Naive thymus-derived CD4-positive, alpha-beta T cell (primary cell): ENCODE results near the gene LPCAT3. TPM values are rescaled to one million over a fixed set of nuclear protein-coding genes. Genes with fewer than 3 reads are reported as not detected.
"Not testable (repeated sequence)": the region's sequence is repeated elsewhere in the genome, so short reads cannot be mapped to it uniquely, and the experiment has no call there.

Source experiments
- ATAC-seq: fragments of 150-1000 bp; cut with Tn5 transposase; 2 replicates; pipeline ENCODE4 v1.10.0; 2021; ENCODE audit warnings: mild to moderate bottlenecking, moderate library complexity
- CTCF ChIA-PET: fragments of 350-600 bp; sonication (Branson Sonifier 250); formaldehyde crosslinking; loops from one replicate; lab custom pipeline; 2021; ENCODE audit warnings: antibody characterized with exemption; lab: Charles Lee
- POLR2A ChIA-PET: fragments of 350-600 bp; sonication (Branson Sonifier 250); formaldehyde crosslinking; loops from one replicate; lab custom pipeline; 2021; ENCODE audit warnings: antibody characterized with exemption, inconsistent platforms; lab: Charles Lee
- DNase-seq, 9 donors: peaks; one replicate each; pipeline versions ENCODE4 v3.0.0 to v3.0.0-alpha.2; 2020 to 2022; ENCODE audit warnings: mixed read lengths in 1 of 9
- H3K27ac ChIP-seq: one replicate; pipeline ENCODE4 v1.7.0; 2013; ENCODE audit warnings: mild to moderate bottlenecking, low read depth, low read length, moderate library complexity
- H3K27me3 ChIP-seq, 2 donors: one replicate each; pipeline ENCODE4 v1.7.0; 2013; ENCODE audit warnings: low read length in 2 of 2, mild to moderate bottlenecking in 2 of 2, moderate library complexity in 2 of 2; ENCODE audit not compliant: control insufficient read depth in 2 of 2, insufficient read depth in 2 of 2
- H3K36me3 ChIP-seq, 3 experiments: 1 replicate in 2 of 3; 2 replicates in 1 of 3; pipeline ENCODE4 v1.7.0; 2013; ENCODE audit warnings: low read length in 3 of 3, mild to moderate bottlenecking in 3 of 3, moderate library complexity in 1 of 3; ENCODE audit not compliant: insufficient read depth in 3 of 3, control insufficient read depth in 2 of 3
- H3K4me1 ChIP-seq, 2 donors: one replicate each; pipeline ENCODE4 v1.7.0; 2013; ENCODE audit warnings: low read length in 2 of 2, mild to moderate bottlenecking in 2 of 2, moderate library complexity in 1 of 2; ENCODE audit not compliant: control insufficient read depth in 2 of 2, insufficient read depth in 2 of 2
- H3K4me3 ChIP-seq: 2 replicates; pipeline ENCODE4 v1.7.0; 2013; ENCODE audit warnings: mild to moderate bottlenecking, low read length
- H3K9me3 ChIP-seq, 3 experiments: 1 replicate in 2 of 3; 2 replicates in 1 of 3; pipeline ENCODE4 v1.7.0; 2013; ENCODE audit warnings: low read length in 3 of 3; ENCODE audit not compliant: control insufficient read depth in 2 of 3
- H3K27ac Mint-ChIP-seq, 9 donors: one replicate each; pipeline ENCODE4 v1.8.0; 2020 to 2022; ENCODE audit warnings: mixed read lengths in 9 of 9, mild to moderate bottlenecking in 8 of 9, moderate library complexity in 5 of 9, inconsistent platforms in 2 of 9
- H3K27me3 Mint-ChIP-seq, 5 donors: one replicate each; pipeline ENCODE4 v1.8.0; 2021 to 2022; ENCODE audit warnings: mixed read lengths in 5 of 5, mild to moderate bottlenecking in 1 of 5
- H3K36me3 Mint-ChIP-seq, 5 donors: one replicate each; pipeline ENCODE4 v1.8.0; 2020 to 2022; ENCODE audit warnings: mixed read lengths in 5 of 5, mild to moderate bottlenecking in 3 of 5, inconsistent platforms in 1 of 5
- H3K4me1 Mint-ChIP-seq, 7 donors: one replicate each; pipeline ENCODE4 v1.8.0; 2020 to 2022; ENCODE audit warnings: mixed read lengths in 7 of 7, mild to moderate bottlenecking in 3 of 7, inconsistent platforms in 1 of 7
- H3K4me3 Mint-ChIP-seq, 10 donors: one replicate each; pipeline ENCODE4 v1.8.0; 2020 to 2022; ENCODE audit warnings: mild to moderate bottlenecking in 10 of 10, mixed read lengths in 10 of 10, moderate library complexity in 6 of 10, inconsistent platforms in 2 of 10
- H3K9me3 Mint-ChIP-seq, 11 donors: one replicate each; pipeline ENCODE4 v1.8.0; 2020 to 2022; ENCODE audit warnings: mixed read lengths in 11 of 11, mild to moderate bottlenecking in 4 of 11, inconsistent platforms in 1 of 11, moderate library complexity in 1 of 11
- intact Hi-C, 2 donors: fragments of 100-400 bp; cut with micrococcal nuclease; formaldehyde crosslinking; loops; one replicate each; pipeline ENCODE4 v1.15.1; 2023
- polyA plus RNA-seq, 2 donors: library from polyadenylated mRNA; unstranded; fragments of 300-500 nt; fragmentation: Illumina TruSeq; gene quantifications; one replicate each; pipeline ENCODE4 v1.2.3, GENCODE V29; 2021
- total RNA-seq, 6 experiments: library from RNA in 5 of 6; stranded (reverse) in 5 of 6; gene quantifications; 1 replicate in 5 of 6; 2 replicates in 1 of 6; pipeline ENCODE4 v1.2.3 and lab custom pipeline; 2021 to 2026

The LPCAT3 gene
- total and polyA plus RNA-seq, 7 experiments from 2014 or later: 16.7 to 37.9 (median 27.1) TPM

DNA sequence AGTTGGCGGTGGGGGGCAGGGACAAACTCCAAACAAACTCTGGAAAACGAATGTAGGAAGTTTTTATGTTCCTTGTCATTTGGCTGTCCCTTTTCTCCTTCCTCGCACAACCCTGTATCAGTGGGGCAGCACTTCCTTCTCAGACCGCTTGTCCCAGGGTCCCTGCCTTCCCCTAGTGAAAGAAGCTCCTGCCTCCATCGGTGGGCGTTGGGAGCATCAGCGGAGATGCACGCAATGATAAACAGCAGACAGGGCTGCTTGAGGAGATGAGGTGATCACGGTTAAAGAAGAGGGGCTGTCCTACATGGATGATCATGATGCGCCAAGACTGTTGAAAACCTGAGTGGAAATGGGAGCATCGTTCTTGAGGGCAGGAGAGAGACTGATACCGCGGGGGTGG lies 42.9 kb upstream of the LPCAT3 start:
- Histone ChIP-seq H3K4me3 (no peak overlapping the region), H3K27me3 (no peaks in the 10 kb centered on the region), H3K4me1 (no peaks in the 10 kb centered on the region), H3K27ac (no peak overlapping the region), H3K9me3 (no peaks in the 10 kb centered on the region), H3K36me3 (no peaks in the 10 kb centered on the region)
- no peaks in the 10 kb centered on the region for H3K4me1 Mint-ChIP-seq
- H3K36me3 Mint-ChIP-seq: no peaks in the 10 kb centered on the region
- no peaks in the 10 kb centered on the region for H3K9me3 Mint-ChIP-seq
- DNase-seq (no peak), ATAC-seq (no peak)
- POLR2A ChIA-PET: no interaction called here
- intact Hi-C loops: no loop called here
- H3K4me3 Mint-ChIP-seq: no peak overlapping the region
- peaks cover 13 to 27% (median 23%) of the 10 kb centered on the region in 5 donors for H3K27me3 Mint-ChIP-seq
- H3K27ac Mint-ChIP-seq: no peak overlapping the region
- CTCF ChIA-PET: interaction anchor here (0.8 kb wide), 1 partner anchor 193 kb away, joined by 4 read pairs; no protein-coding TSS in a partner anchor

DNA sequence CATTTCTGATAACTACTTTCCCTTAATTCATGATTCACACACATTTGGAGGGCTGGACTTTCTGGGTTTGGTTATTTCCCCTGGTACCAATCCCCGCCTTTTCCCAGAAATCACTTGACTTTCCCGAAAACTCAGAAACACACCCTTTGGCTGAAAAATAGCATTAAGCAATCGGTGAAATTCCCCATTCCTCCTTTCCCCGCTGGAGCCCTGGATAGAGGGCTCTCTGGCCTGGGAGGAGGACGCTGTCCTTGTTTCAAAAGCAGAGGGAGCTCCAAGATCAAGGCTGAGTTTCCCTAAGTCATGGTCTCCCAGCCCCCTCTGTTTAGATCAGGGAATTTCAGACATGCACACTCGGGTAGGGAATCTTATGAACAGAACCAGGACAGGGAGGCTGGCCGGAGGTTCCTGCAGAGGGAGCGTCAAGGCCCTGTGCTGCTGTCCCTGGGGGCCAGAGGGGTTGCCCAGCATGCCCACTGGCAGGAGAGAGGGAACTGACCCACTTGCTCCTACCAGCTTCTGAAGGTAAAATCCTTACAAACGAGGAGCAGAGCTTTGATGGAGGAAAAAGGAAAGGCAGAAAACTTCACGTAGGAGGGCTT lies 42.2 kb upstream of the LPCAT3 start, which contains the start of gene C1S:
TSS of gene C1S (plus strand) at position 366 of the 602 bp plus-strand sequence. CDS start 1,195 bp downstream, outside the sequence.
- no peak within 1 kb of the TSS for H3K27ac ChIP-seq

DNA sequence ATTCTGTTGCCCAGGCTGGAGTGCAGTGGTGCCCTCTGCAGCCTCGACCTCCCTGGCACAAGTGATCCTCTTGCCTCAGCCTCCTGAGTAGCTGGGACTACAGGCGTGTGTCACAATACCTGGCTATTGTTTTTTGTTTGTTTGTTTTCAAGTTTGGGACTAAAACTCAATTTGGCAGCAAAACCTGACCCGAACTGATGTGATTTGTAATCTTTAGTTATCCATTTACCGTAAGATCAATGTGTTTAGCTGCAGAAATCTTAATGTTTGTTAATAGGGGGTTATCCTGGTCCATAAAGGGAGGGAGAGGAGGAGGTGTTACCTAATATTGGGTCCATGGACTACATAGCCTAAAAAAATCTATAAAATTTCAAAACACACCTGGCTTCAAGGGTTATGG lies 41.5 kb upstream of the LPCAT3 start:
- ATAC-seq: no peak
- no peak overlapping the region for H3K4me3 ChIP-seq
- H3K27me3 ChIP-seq: no peaks in the 10 kb centered on the region
- ChIA-PET CTCF (no interaction called here), POLR2A (interaction anchor here (0.6 kb wide), 1 partner anchor 758 kb away, joined by 4 read pairs; no protein-coding TSS in a partner anchor)
- H3K27ac Mint-ChIP-seq: no peak overlapping the region
- H3K27ac ChIP-seq: no peak overlapping the region
- H3K36me3 ChIP-seq: no peaks in the 10 kb centered on the region
- H3K27me3 Mint-ChIP-seq: peaks cover 16 to 35% (median 26%) of the 10 kb centered on the region in 5 donors
- no peaks in the 10 kb centered on the region for H3K4me1 ChIP-seq
- no peaks in the 10 kb centered on the region for H3K36me3 Mint-ChIP-seq
- no peak for DNase-seq
- H3K9me3 Mint-ChIP-seq: no peaks in the 10 kb centered on the region
- H3K9me3 ChIP-seq: no peaks in the 10 kb centered on the region
- H3K4me3 Mint-ChIP-seq: no peak overlapping the region
- intact Hi-C loops: no loop called here
- no peaks in the 10 kb centered on the region for H3K4me1 Mint-ChIP-seq

More for the DNA sequence above, 42.2 kb upstream of the LPCAT3 start, which contains the start of gene C1S:
- Mint-ChIP-seq H3K36me3 (no peaks in the 10 kb centered on the region), H3K27me3 (peaks cover 16 to 30% (median 26%) of the 10 kb centered on the region in 5 donors), H3K27ac (peak within 1 kb of the TSS in 1 of 9 donors; percentile 1), H3K4me3 (no peak within 1 kb of the TSS), H3K9me3 (no peaks in the 10 kb centered on the region), H3K4me1 (no peaks in the 10 kb centered on the region)
- ChIA-PET CTCF (no interaction called here), POLR2A (no interaction called here)
- no peak for DNase-seq
- Histone ChIP-seq H3K9me3 (no peaks in the 10 kb centered on the region), H3K4me3 (no peak within 1 kb of the TSS), H3K27me3 (no peaks in the 10 kb centered on the region), H3K4me1 (no peaks in the 10 kb centered on the region), H3K36me3 (no peaks in the 10 kb centered on the region)
- intact Hi-C loops: no loop called here
- no peak for ATAC-seq

DNA sequence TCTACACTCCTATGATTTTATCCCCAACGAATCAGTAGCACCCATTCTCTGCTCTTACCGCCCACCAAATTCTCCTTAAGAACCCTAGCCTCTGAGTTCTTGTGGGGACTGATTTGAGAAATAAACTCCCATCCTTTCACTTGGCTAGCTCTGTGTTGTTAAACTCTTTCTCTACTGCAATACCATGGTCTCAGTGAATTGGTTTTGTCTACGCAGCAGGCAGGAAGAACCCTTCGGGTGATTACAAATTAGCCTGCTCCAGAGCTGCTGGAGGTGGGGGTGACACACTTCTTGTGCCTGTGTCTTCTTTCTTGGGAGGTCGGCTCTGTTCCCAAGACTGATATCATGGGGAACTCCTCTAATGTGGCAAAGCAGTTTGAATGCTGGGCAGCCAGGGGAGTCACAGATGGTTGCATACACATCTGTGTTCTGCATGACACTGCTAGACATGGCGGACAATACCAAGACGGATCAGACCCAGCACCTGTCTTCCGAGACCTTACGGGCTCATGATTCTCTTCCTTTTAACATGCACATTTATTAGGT lies 40.6 kb upstream of the LPCAT3 start:
- Histone ChIP-seq H3K27ac (no peak overlapping the region), H3K27me3 (no peaks in the 10 kb centered on the region), H3K4me1 (no peaks in the 10 kb centered on the region), H3K36me3 (no peaks in the 10 kb centered on the region), H3K9me3 (no peaks in the 10 kb centered on the region), H3K4me3 (no peak overlapping the region)
- H3K4me1 Mint-ChIP-seq: no peaks in the 10 kb centered on the region
- intact Hi-C loops: no loop called here
- DNase-seq (no peak), ATAC-seq (no peak)
- H3K9me3 Mint-ChIP-seq: no peaks in the 10 kb centered on the region
- ChIA-PET CTCF (no interaction called here), POLR2A (no interaction called here)
- H3K36me3 Mint-ChIP-seq: no peaks in the 10 kb centered on the region
- peaks cover 16 to 42% (median 30%) of the 10 kb centered on the region in 5 donors for H3K27me3 Mint-ChIP-seq
- H3K4me3 Mint-ChIP-seq: no peak overlapping the region
- no peak overlapping the region for H3K27ac Mint-ChIP-seq

DNA sequence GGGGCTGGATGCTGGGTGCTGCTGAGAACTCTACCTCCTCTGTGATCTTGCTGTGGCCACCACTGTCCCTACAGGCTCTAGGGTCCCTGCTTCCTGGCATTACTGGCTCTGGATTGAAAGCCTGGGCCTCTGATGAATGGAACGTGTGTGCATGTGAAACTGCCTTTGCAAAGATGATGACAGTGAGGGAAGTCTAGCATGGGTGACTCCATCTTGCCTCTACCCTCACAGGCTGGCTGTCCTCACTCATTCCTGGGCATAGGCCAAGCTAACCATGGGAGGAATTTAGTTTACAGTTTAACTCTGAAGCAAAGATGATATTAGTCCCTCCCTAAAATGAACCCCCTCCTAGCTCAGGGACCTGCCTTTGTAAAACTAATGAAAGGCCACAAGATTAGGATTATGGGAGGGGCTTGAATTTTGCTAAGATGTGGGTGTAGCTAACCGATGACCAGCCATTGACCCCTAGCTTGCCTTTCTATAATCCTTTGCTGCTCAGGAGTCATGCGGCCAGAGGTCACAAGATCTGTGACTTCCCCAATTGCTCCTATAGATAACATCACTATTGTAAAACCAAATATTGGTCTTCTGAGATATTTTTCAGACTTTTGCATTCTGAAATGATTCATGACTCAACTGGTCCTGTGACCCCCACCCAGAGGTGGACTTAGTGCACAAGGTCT lies 40.0 kb upstream of the LPCAT3 start:
- Mint-ChIP-seq H3K9me3 (no peaks in the 10 kb centered on the region), H3K27me3 (peaks cover 16 to 45% (median 31%) of the 10 kb centered on the region in 5 donors), H3K27ac (no peak overlapping the region), H3K36me3 (no peaks in the 10 kb centered on the region), H3K4me1 (no peaks in the 10 kb centered on the region), H3K4me3 (no peak overlapping the region)
- CTCF ChIA-PET: no interaction called here
- H3K4me3 ChIP-seq: no peak overlapping the region
- no peaks in the 10 kb centered on the region for H3K36me3 ChIP-seq
- H3K27me3 ChIP-seq: no peaks in the 10 kb centered on the region
- H3K27ac ChIP-seq: no peak overlapping the region
- intact Hi-C loops: no loop called here
- ATAC-seq: peak; percentile 55
- DNase-seq: no peak
- no peaks in the 10 kb centered on the region for H3K4me1 ChIP-seq
- POLR2A ChIA-PET: no interaction called here
- H3K9me3 ChIP-seq: no peaks in the 10 kb centered on the region

DNA sequence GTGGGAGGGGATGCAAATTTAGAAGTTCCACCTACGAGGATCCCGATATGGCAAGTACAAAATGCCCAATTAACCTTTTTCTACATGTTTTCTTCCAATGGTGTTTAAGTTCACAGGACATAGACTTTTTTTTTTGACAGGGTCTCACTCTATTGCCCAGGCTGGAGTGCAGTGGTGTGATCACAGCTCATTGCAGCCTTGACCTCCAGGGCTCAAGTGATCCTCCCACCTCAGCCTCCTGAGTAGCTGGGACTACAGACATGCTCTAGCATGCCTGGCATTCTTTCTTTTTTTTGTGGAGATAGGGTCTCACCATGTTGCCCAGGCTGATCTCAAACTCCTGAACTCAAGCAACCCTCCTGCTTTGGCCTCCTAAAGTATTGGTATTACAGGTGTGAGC lies 37.5 kb upstream of the LPCAT3 start:
- H3K27ac Mint-ChIP-seq, H3K9me3 ChIP-seq, H3K27me3 ChIP-seq, DNase-seq, ATAC-seq, H3K36me3 Mint-ChIP-seq, CTCF ChIA-PET, H3K4me1 ChIP-seq, H3K4me3 Mint-ChIP-seq, H3K27ac ChIP-seq, H3K9me3 Mint-ChIP-seq, H3K36me3 ChIP-seq, H3K4me3 ChIP-seq, H3K4me1 Mint-ChIP-seq: not testable (repeated sequence)
- peaks cover 16 to 60% (median 25%) of the 10 kb centered on the region in 5 donors for H3K27me3 Mint-ChIP-seq
- intact Hi-C loops: loop anchor here in 1 of 2 donors (2.0 kb wide), 1 partner anchor 53 kb away; the partner anchor contains the start of gene C1RL
- POLR2A ChIA-PET: interaction anchor here (0.6 kb wide), 1 partner anchor 177 kb away, joined by 3 read pairs; no protein-coding TSS in a partner anchor
